PC-3 (cell line): Measurements from ENCODE around the gene ACKR2. TPM values are rescaled to one million over a fixed set of nuclear protein-coding genes. Genes with fewer than 3 reads are reported as not detected.

Experiments used
- ATAC-seq: fragments of 200-7000 bp; cut with Tn5 transposase; 2 replicates; pipeline ENCODE4 v1.9.1; 2020; ENCODE audit warnings: mild to moderate bottlenecking, moderate library complexity
- BruUV-seq: library from RNA; stranded (reverse); fragments of 400-500 nt; replicated peaks from 2 replicates; lab custom pipeline; 2021; lab: Mats Ljungman, UMichigan
- CTCF ChIA-PET: fragments of 300-600 bp; sonication (Branson Sonifier 250); formaldehyde crosslinking; loops from one replicate; lab custom pipeline; 2022; ENCODE audit warnings: antibody characterized with exemption; lab: Charles Lee
- POLR2A ChIA-PET: fragments of 300-600 bp; sonication (Branson Sonifier 250); formaldehyde crosslinking; loops from one replicate; lab custom pipeline; 2022; ENCODE audit warnings: antibody characterized with exemption; ENCODE audit not compliant: unreplicated experiment; lab: Charles Lee
- DNase-seq: peaks from one replicate; pipeline ENCODE4 v3.0.0-alpha.2; 2015
- H2AFZ ChIP-seq: fragments of 300-600 bp; sonication (generic); 2 replicates; pipeline ENCODE4 v1.6.0; 2016; ENCODE audit warnings: antibody characterized with exemption, low read length
- H3F3A ChIP-seq: fragments of 300-600 bp; sonication (generic); one replicate; pipeline ENCODE4 v1.6.0; 2017; ENCODE audit warnings: antibody characterized with exemption, low read length, control low read depth, mild to moderate bottlenecking; ENCODE audit not compliant: unreplicated experiment
- H3K27ac ChIP-seq: fragments of 300-600 bp; sonication (generic); 2 replicates; pipeline ENCODE4 v1.5.1; 2016; ENCODE audit warnings: mild to moderate bottlenecking, low read length
- H3K27me3 ChIP-seq: fragments of 300-600 bp; sonication (generic); 2 replicates; pipeline ENCODE4 v1.6.1; 2016; ENCODE audit warnings: low read length, mixed read lengths
- H3K36me3 ChIP-seq: fragments of 300-600 bp; sonication (generic); 2 replicates; pipeline ENCODE4 v1.6.1; 2016; ENCODE audit warnings: low read depth, mixed run types, low read length, mixed read lengths
- H3K4me1 ChIP-seq: fragments of 300-600 bp; sonication (generic); 2 replicates; pipeline ENCODE4 v1.5.1; 2016; ENCODE audit warnings: low read length; ENCODE audit not compliant: insufficient read depth
- H3K4me2 ChIP-seq: fragments of 300-600 bp; sonication (generic); 2 replicates; pipeline ENCODE4 v1.6.0; 2016; ENCODE audit warnings: low read length
- H3K4me3 ChIP-seq: fragments of 300-600 bp; sonication (generic); 2 replicates; pipeline ENCODE4 v1.5.1; 2016; ENCODE audit warnings: mild to moderate bottlenecking, low read length, mixed read lengths
- H3K79me2 ChIP-seq: fragments of 300-600 bp; sonication (generic); 2 replicates; pipeline ENCODE4 v1.6.1; 2017; ENCODE audit warnings: low read length, mixed read lengths
- H3K9ac ChIP-seq: fragments of 300-600 bp; sonication (generic); 2 replicates; pipeline ENCODE4 v1.6.0; 2016; ENCODE audit warnings: mild to moderate bottlenecking, low read length
- H3K9me2 ChIP-seq: fragments of 300-600 bp; sonication (generic); replicated peaks from 2 replicates; pipeline ENCODE4 v1.6.1; 2016; ENCODE audit warnings: mixed run types, low read length, mixed read lengths
- H3K9me3 ChIP-seq: fragments of 300-600 bp; sonication (generic); 2 replicates; pipeline ENCODE4 v1.6.1; 2016; ENCODE audit warnings: low read length, mixed read lengths
- H4K20me1 ChIP-seq: fragments of 300-600 bp; sonication (generic); 2 replicates; pipeline ENCODE4 v1.6.1; 2016; ENCODE audit warnings: low read length, mixed read lengths
- EZH2 ChIP-seq: fragments of 300-600 bp; sonication (generic); IDR thresholded peaks from one replicate; pipeline ENCODE4 v1.6.1; 2017; ENCODE audit warnings: antibody characterized with exemption, mild to moderate bottlenecking, low read length; ENCODE audit not compliant: unreplicated experiment
- EZH2phosphoT487 ChIP-seq: fragments of 300-600 bp; sonication (generic); IDR thresholded peaks from 2 replicates; pipeline ENCODE4 v1.6.1; 2018; ENCODE audit warnings: mild to moderate bottlenecking, antibody characterized with exemption, low read length, borderline replicate concordance
- intact Hi-C: fragments of 100-400 bp; cut with micrococcal nuclease; formaldehyde crosslinking; loops from 2 replicates; pipeline ENCODE4 v1.9.0; 2023
- total RNA-seq: library from RNA; depleted of rRNA; stranded (reverse); fragments of >200 nt; gene quantifications from 2 replicates; pipeline ENCODE4 v1.2.3, GENCODE V29; 2014
- TF ChIP-seq, protein P1 (sequence below): fragments of 300-600 bp; sonication (generic); conservative IDR thresholded peaks from 2 replicates; pipeline ENCODE4 v1.5.1; 2017; ENCODE audit warnings: antibody characterized with exemption, low read depth, mild to moderate bottlenecking, low read length

The ACKR2 gene
- total RNA-seq, 1 experiment from 2014 or later = 3.9 TPM

DNA sequence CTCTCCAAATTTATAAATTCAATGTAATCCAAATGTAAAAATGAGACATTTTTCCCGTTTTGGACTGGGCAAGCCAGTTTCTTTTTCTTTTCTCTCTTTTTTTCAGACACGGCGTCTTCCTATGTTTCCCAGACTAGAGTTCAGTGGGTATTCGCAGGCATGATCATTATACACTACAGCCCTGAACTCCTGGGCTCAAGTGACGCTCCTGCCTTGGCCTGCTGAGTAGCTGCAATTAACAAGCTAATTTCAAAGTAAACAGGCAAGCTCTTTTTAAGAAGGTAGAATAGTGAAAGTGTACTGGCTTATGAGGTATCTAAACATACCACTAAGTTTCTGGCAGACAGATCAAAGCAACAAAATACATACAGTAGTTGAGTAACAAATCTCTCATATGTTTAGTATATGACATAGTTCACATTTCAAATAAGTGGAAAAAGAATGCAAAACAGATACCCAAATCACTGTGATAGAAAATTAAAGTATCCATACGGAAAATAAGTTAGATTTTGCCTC, 18.5 kb upstream of the ACKR2 start:
- H3F3A ChIP-seq = no peaks in the 10 kb centered on the region
- H3K4me1 ChIP-seq = no peaks in the 10 kb centered on the region
- H3K4me2 ChIP-seq = no peak overlapping the region
- H3K79me2 ChIP-seq = peaks cover 35% of the 10 kb centered on the region
- DNase-seq (no peak), ATAC-seq (peak; percentile 53)
- no peaks in the 10 kb centered on the region for H3K9me2 ChIP-seq
- no peaks in the 10 kb centered on the region for H3K9me3 ChIP-seq
- no peak overlapping the region for H3K9ac ChIP-seq
- H3K27ac ChIP-seq = no peak overlapping the region
- no peak overlapping the region for H2AFZ ChIP-seq
- TF ChIP-seq EZH2 (no peak), EZH2phosphoT487 (no peak)
- TF ChIP-seq, protein P1, sequence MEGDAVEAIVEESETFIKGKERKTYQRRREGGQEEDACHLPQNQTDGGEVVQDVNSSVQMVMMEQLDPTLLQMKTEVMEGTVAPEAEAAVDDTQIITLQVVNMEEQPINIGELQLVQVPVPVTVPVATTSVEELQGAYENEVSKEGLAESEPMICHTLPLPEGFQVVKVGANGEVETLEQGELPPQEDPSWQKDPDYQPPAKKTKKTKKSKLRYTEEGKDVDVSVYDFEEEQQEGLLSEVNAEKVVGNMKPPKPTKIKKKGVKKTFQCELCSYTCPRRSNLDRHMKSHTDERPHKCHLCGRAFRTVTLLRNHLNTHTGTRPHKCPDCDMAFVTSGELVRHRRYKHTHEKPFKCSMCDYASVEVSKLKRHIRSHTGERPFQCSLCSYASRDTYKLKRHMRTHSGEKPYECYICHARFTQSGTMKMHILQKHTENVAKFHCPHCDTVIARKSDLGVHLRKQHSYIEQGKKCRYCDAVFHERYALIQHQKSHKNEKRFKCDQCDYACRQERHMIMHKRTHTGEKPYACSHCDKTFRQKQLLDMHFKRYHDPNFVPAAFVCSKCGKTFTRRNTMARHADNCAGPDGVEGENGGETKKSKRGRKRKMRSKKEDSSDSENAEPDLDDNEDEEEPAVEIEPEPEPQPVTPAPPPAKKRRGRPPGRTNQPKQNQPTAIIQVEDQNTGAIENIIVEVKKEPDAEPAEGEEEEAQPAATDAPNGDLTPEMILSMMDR = no peak
- no peaks in the 10 kb centered on the region for H4K20me1 ChIP-seq
- ChIA-PET POLR2A (no interaction called here), CTCF (no interaction called here)
- no peaks in the 10 kb centered on the region for H3K27me3 ChIP-seq
- H3K4me3 ChIP-seq = no peak overlapping the region
- intact Hi-C loops = no loop called here
- peaks cover 28% of the 10 kb centered on the region for H3K36me3 ChIP-seq
- BruUV-seq = no TSS peak

DNA sequence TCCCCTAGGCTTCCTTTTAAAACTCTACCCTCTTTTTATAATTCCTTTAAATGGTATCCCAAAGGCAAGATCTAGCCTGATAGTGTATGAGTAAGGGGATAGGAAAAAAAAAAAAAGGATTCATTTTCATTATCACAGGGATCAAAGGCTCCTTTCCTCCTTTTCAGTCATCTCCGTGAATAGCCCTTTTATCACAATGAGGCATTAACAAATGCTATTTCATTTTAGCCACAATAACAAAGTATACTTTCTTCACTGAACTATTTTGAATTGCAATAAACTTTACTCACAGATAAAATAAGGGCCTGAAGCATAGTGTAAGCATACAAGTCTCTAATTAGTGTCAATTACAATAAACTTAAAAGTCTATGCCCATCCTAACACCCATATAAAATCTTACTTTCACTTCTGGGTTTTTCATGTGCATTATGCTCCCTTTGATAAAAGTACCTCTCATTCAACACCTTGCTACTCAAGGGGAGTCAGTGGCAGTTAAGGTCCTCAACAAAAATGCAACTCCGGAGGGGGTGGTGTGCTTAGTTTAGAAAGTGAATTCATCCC, 13.5 kb upstream of the ACKR2 start:
- ChIA-PET CTCF (no interaction called here), POLR2A (interaction anchor here (0.7 kb wide), 1 partner anchor 11 kb away, joined by 6 read pairs; no protein-coding TSS in a partner anchor)
- H3K79me2 ChIP-seq = peaks cover 44% of the 10 kb centered on the region
- TF ChIP-seq, protein P1 = no peak
- TF ChIP-seq EZH2 (no peak), EZH2phosphoT487 (no peak)
- H3K36me3 ChIP-seq = peaks cover 6% of the 10 kb centered on the region; the same call in 1 of the 2 replicates
- no peaks in the 10 kb centered on the region for H3F3A ChIP-seq
- no peak overlapping the region for H2AFZ ChIP-seq
- DNase-seq = no peak
- no peaks in the 10 kb centered on the region for H3K9me2 ChIP-seq
- no peak overlapping the region for H3K27ac ChIP-seq
- no peak for ATAC-seq
- H3K4me3 ChIP-seq = no peak overlapping the region
- H3K4me2 ChIP-seq = no peak overlapping the region
- no TSS peak for BruUV-seq
- H3K4me1 ChIP-seq = no peaks in the 10 kb centered on the region
- no peaks in the 10 kb centered on the region for H4K20me1 ChIP-seq
- H3K27me3 ChIP-seq = no peaks in the 10 kb centered on the region
- H3K9me3 ChIP-seq = no peaks in the 10 kb centered on the region
- intact Hi-C loops = no loop called here
- no peak overlapping the region for H3K9ac ChIP-seq

DNA sequence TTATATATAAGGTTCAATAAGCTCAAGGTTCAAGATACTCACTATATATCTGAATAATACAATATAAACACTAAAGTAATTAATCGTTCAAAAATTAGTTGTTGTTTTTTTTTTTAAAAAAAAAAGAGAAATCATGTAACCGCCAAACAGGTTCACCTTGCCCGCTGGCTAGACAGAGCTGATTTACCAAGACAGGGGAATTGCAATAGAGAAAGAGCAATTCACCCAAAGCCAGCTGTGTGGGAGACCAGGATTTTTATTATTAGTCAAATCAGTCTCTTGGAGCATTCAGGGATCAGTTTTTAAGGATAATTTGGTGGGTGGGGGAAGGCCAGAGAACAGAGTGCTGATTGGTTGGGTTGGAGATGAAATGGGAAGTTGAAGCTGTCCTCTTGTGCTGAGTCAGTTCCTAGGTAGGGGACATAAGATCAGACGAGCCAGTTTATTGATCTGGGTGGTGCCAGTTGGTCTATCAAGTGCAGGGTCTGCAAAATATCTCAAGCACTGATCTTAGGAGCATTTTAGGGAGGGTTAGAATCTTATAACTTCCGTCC, 12.8 kb upstream of the ACKR2 start:
- Histone ChIP-seq H3K9ac (no peak overlapping the region), H3K9me3 (no peaks in the 10 kb centered on the region), H3K4me3 (no peak overlapping the region), H3K79me2 (peaks cover 50% of the 10 kb centered on the region), H3K9me2 (no peaks in the 10 kb centered on the region), H3K27me3 (no peaks in the 10 kb centered on the region), H4K20me1 (no peaks in the 10 kb centered on the region), H3K36me3 (peaks cover 6% of the 10 kb centered on the region; the same call in 1 of the 2 replicates), H3K4me1 (peaks cover under 1% of the 10 kb centered on the region; the same call in 1 of the 2 replicates), H3F3A (no peaks in the 10 kb centered on the region), H2AFZ (no peak overlapping the region), H3K4me2 (no peak overlapping the region), H3K27ac (no peak overlapping the region)
- intact Hi-C loops = no loop called here
- ChIA-PET CTCF (no interaction called here), POLR2A (interaction anchor here (0.5 to 0.7 kb wide), 2 partner anchors 8 to 10 kb away, joined by 3 to 6 read pairs; no protein-coding TSS in a partner anchor)
- no peak for ATAC-seq
- no TSS peak for BruUV-seq
- no peak for DNase-seq
- TF ChIP-seq, protein P1 = no peak
- TF ChIP-seq EZH2phosphoT487 (no peak), EZH2 (no peak)
